ENCODE data around the gene CD46. TPM values are rescaled to one million over a fixed set of nuclear protein-coding genes. Genes with fewer than 3 reads are reported as not detected.

The CD46 gene
- total RNA-seq, 1 donor from 2014 or later = 196 TPM

GRCh38 chr1:207844371-207844770 is 92.5 kb downstream of the CD46 start:
- no peak for DNase-seq (ENCODE audit: extremely low read depth, low read depth, low spot score)

Other genes starting within 250 kb of the CD46 start
- not detected in 2 replicates for gene CR1L, start 106.9 kb upstream of the CD46 start, total RNA-seq
- gene CD34, start 159.1 kb downstream of the CD46 start, total RNA-seq = 54.0 and 307 TPM in 2 replicates